ENCODE results near the gene NR4A1.

NR4A1 gene

DNA sequence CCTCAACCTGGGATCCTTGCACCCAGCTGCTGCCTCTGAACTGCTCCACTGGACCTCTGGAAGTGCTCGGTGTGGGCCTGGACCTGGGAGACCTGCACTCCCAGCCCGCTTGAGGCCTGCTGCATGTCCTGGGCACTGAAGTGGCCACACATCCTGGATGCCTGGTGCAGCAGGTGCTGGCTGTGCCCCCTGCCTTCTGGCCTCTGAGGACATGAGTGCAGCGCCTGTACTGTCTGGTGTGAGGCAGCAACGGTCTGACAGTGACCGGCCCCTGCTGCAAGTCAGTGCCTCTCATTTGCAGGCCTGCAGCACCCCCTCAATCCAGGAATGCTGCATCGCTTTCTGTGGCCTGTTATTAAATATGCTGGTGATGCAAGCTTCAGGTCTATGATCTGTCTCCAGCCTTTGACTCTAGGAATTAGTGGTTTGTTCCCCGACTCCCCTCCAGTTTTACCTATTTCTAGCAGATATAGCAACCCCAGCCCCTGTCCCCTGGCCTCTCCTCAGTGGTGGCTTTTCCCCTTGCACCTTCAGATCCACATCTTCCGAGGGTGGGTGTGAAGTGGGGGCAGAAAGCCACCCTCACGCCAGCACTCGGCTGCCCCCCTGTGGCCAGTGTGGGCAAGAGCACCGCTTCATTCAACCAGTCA lies 31.9 kb downstream of the NR4A1 start:
- Mint-ChIP-seq H3K27me3 (peaks cover 10% of the 10 kb centered on the region), H3K27ac (no peak overlapping the region), H3K4me1 (ENCODE audit: low read depth) (peaks cover 4% of the 10 kb centered on the region), H3K36me3 (ENCODE audit: low read depth) (peaks cover 12% of the 10 kb centered on the region), H3K9me3 (no peaks in the 10 kb centered on the region), H3K4me3 (no peak overlapping the region)
- peak; percentile 79 for DNase-seq

GRCh38 chr12:52083638-52083996 lies 32.4 kb downstream of the NR4A1 start:
- H3K4me3 Mint-ChIP-seq, result no peak overlapping the region
- H3K36me3 Mint-ChIP-seq (ENCODE audit: low read depth), result peaks cover 7% of the 10 kb centered on the region
- no peaks in the 10 kb centered on the region for H3K9me3 Mint-ChIP-seq
- DNase-seq, result no peak
- no peak overlapping the region for H3K27ac Mint-ChIP-seq
- peaks cover 15% of the 10 kb centered on the region for H3K27me3 Mint-ChIP-seq
- peaks cover 4% of the 10 kb centered on the region for H3K4me1 Mint-ChIP-seq (ENCODE audit: low read depth)

DNA sequence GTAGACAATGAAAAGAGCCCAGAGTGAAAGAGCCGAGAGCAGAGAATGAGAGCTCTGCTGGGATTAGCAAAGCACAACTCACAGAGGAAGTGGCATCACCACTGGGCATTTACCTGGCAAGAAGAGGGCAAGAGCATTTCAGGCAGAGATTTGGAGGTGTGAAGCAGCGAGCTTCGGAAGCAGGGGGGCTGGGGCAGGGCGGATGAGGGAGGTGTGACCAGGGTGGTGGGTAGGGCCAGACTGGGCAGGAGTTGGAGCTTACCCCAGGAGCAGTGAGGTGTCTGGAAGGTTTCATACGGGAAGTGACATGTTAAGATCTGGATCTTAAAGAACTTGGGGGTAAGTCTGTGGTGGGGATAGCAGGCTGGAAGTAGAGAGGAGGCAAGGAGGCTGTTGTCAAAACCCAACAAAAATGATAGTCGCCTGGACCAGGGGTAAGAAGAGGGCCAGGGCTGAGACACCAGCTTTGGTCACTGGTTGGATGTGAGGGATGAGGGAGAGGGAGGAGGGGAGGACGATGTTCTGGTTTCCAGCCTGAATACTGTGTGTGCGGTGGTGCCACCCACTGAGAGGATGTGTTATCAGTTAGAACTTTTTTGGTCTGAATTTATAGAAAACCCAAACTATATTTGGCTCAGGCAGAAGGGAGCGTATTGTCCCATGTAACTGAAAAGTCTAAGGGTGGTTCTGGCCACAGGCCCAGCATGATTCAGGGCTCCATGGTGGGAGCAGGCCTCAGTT lies 33.4 kb downstream of the NR4A1 start:
- H3K27ac Mint-ChIP-seq, result no peak overlapping the region

DNA sequence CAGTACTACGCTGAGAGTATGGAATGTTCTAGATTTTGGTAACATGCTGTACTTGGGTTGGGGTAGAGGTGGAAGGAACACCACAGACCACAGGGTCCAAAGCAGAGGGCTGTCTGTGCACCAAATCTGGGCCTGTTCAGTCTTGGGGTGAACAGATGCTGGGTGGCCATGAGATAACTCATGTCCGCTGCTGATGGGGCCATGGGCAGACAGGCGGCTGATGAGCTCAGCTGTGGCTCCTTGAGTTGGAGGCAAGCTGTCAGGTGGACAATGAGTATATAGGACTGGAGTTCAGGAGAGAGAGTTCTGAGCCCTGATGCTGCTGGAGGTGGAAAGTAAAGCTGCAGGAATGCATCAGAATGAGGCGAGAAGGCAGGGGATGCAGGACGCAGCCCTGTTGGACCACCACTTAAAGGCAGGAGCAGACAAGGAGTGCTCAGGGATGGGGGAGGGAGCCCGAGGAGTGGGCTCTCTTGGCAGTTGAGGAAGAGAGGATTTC lies 34.5 kb downstream of the NR4A1 start:
- DNase-seq, result peak; percentile 8
- Mint-ChIP-seq H3K4me1 (ENCODE audit: low read depth) (peaks cover 4% of the 10 kb centered on the region), H3K27me3 (peaks cover 34% of the 10 kb centered on the region), H3K4me3 (no peak overlapping the region), H3K9me3 (no peaks in the 10 kb centered on the region), H3K27ac (no peak overlapping the region), H3K36me3 (ENCODE audit: low read depth) (no peaks in the 10 kb centered on the region)

More for the DNA sequence above, 33.4 kb downstream of the NR4A1 start:
- Mint-ChIP-seq H3K9me3 (no peaks in the 10 kb centered on the region), H3K36me3 (ENCODE audit: low read depth) (no peaks in the 10 kb centered on the region), H3K4me1 (ENCODE audit: low read depth) (peaks cover 4% of the 10 kb centered on the region), H3K4me3 (no peak overlapping the region), H3K27me3 (peaks cover 24% of the 10 kb centered on the region)
- no peak for DNase-seq

- Mint-ChIP-seq H3K27me3 (peaks cover 41% of the 10 kb centered on the region), H3K4me3 (no peak overlapping the region), H3K27ac (no peak overlapping the region), H3K9me3 (no peaks in the 10 kb centered on the region), H3K4me1 (ENCODE audit: low read depth) (peaks cover 4% of the 10 kb centered on the region), H3K36me3 (ENCODE audit: low read depth) (no peaks in the 10 kb centered on the region)
- DNase-seq, result no peak
These were observed 35.1 kb downstream of the NR4A1 start for GRCh38 chr12:52086366-52086765.

- Mint-ChIP-seq H3K27ac (no peak overlapping the region), H3K4me1 (ENCODE audit: low read depth) (peaks cover 2% of the 10 kb centered on the region), H3K4me3 (no peak overlapping the region), H3K27me3 (peaks cover 47% of the 10 kb centered on the region), H3K36me3 (ENCODE audit: low read depth) (no peaks in the 10 kb centered on the region), H3K9me3 (no peaks in the 10 kb centered on the region)
- DNase-seq, result peak; percentile 23
These were observed 35.9 kb downstream of the NR4A1 start for GRCh38 chr12:52086944-52087835.

DNA sequence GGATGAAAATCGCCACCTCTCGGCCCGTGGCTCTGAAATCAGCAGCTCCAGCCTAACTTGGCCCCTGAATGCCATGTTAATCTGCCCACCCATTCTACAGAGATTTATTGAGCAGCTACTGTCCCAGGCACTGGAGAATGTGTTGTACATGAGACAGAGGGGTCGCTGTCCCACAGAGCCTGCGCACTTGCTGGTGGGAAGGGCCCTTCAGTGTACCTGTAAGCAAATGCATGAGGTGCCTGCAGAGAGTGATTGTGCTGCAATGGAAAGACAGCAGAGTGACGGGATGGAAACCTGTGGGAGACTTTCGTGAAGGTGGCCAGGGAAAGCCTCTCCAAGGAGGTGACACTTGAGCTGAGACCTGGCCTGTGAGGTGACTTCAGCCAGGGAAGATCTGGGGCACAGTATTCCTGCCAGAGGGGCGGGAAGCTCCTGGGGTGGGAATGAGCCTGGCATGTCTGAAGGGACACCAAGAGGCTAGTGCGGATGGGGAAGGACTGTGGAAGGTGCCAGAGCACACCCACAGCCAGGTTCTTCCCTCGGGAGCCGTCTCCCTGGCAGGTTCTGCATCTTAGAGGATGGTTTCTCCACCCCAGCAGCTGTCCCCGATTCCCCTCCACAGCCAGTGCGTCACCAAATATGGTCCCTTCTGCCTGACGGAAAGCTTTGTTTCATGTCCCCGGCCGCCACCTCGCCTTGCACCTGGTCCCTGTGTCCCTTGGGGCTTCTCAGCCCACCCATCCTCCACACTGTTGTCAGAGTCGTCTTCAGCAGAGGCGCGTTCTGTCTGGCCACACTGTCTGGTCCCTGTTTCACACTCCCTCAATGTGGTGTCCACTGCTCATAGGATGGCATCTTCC lies 36.9 kb downstream of the NR4A1 start:
- H3K4me1 Mint-ChIP-seq (ENCODE audit: low read depth), result peaks cover 2% of the 10 kb centered on the region
- peak; percentile 14 for DNase-seq
- H3K27me3 Mint-ChIP-seq, result peaks cover 52% of the 10 kb centered on the region
- no peaks in the 10 kb centered on the region for H3K9me3 Mint-ChIP-seq
- H3K36me3 Mint-ChIP-seq (ENCODE audit: low read depth), result no peaks in the 10 kb centered on the region
- H3K4me3 Mint-ChIP-seq, result no peak overlapping the region
- H3K27ac Mint-ChIP-seq, result no peak overlapping the region

GRCh38 chr12:52089491-52089890 lies 38.2 kb downstream of the NR4A1 start:
- no peaks in the 10 kb centered on the region for H3K9me3 Mint-ChIP-seq
- H3K27me3 Mint-ChIP-seq, result peaks cover 57% of the 10 kb centered on the region
- no peak for DNase-seq
- H3K27ac Mint-ChIP-seq, result no peak overlapping the region
- H3K36me3 Mint-ChIP-seq (ENCODE audit: low read depth), result no peaks in the 10 kb centered on the region
- H3K4me1 Mint-ChIP-seq (ENCODE audit: low read depth), result no peaks in the 10 kb centered on the region
- H3K4me3 Mint-ChIP-seq, result no peak overlapping the region

DNA sequence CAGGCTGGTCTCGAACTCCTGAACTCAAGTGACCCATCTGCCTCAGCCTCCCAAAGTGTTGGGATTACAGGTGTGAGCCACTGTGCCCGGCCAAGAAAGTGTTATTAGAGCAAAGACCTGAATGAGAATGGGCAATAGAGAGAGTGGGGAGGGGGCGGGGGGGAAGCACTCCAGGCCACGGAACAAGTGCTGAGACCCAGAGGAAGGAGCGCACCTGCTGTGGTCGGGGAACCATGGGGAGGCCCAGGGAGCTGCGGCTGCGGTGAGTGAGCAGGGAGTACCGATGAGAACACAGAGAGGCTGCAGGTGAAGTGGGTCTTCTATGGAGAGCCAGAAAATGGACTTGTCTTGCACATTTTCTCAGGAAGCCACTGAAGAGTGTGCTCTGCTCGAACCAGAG lies 39.0 kb downstream of the NR4A1 start:
- Mint-ChIP-seq H3K4me3 (no peak overlapping the region), H3K9me3 (no peaks in the 10 kb centered on the region), H3K36me3 (ENCODE audit: low read depth) (no peaks in the 10 kb centered on the region), H3K4me1 (ENCODE audit: low read depth) (no peaks in the 10 kb centered on the region), H3K27me3 (peaks cover 57% of the 10 kb centered on the region), H3K27ac (no peak overlapping the region)
- DNase-seq, result peak; percentile 11

DNA sequence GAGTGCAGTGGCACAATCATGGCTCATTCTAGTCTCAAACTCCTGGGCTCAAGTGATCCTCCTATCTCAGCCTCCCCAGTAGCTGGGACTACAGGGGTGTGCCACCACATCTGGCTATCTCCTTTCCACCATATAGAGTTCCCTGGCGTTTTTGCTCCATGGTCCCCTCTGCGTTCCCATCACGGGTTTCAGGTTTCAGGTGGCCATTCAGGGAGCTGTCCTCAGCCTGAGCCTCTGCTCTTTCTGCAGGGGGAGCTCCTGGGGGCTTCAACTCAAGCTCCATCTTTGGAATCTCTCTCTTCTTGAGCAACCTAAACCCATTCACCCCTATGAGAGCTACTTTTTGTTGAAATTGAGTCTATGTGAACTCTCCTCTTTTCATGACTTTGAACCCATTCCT lies 39.8 kb downstream of the NR4A1 start:
- no peaks in the 10 kb centered on the region for H3K9me3 Mint-ChIP-seq
- H3K27ac Mint-ChIP-seq, result no peak overlapping the region
- H3K4me1 Mint-ChIP-seq (ENCODE audit: low read depth), result no peaks in the 10 kb centered on the region
- no peak overlapping the region for H3K4me3 Mint-ChIP-seq
- DNase-seq, result no peak
- H3K36me3 Mint-ChIP-seq (ENCODE audit: low read depth), result no peaks in the 10 kb centered on the region
- peaks cover 57% of the 10 kb centered on the region for H3K27me3 Mint-ChIP-seq

DNA sequence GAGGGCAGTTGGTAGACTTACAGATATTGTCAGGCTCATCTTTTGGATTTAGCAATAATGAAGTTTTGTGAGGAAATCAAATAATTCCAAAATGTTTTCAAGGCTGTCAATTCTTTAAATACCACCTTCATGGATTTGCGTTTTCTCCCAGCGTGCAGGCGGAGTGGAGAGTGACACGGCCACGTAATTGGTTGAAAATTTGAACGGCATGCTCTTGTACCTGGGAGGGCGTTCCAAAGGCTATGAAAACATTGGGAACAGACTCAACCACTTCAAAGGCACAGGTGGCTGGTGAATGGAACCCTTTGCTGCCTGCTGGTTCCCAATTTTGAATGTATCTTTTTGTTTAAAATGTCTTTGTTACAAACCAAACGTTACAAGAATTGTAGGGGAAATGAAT lies 40.6 kb downstream of the NR4A1 start:
- Mint-ChIP-seq H3K9me3 (no peaks in the 10 kb centered on the region), H3K36me3 (ENCODE audit: low read depth) (no peaks in the 10 kb centered on the region), H3K27ac (no peak overlapping the region), H3K4me3 (no peak overlapping the region), H3K27me3 (peaks cover 58% of the 10 kb centered on the region), H3K4me1 (ENCODE audit: low read depth) (no peaks in the 10 kb centered on the region)
- no peak for DNase-seq

DNA sequence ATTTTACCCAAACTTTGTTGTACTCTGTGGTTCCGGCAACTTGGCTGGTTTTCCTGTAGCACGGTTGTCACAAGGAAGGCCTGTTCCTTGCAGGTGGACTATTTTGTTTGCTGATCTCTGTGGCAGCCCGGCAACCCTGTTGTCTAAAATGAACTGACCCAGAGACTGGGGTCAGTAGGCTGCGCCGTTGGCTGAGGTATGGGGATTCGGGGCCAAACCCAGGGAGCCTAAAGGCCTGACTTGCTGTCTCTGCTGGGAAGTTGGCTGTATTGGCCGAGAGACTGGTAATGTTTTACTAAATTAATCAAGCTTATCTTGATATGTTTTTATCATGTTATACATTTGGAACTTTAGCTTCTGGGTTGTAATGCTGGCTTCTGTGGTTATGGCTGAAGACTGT lies 42.1 kb downstream of the NR4A1 start:
- H3K36me3 Mint-ChIP-seq (ENCODE audit: low read depth), result no peaks in the 10 kb centered on the region
- H3K4me3 Mint-ChIP-seq, result no peak overlapping the region
- H3K4me1 Mint-ChIP-seq (ENCODE audit: low read depth), result no peaks in the 10 kb centered on the region
- no peaks in the 10 kb centered on the region for H3K9me3 Mint-ChIP-seq
- no peak overlapping the region for H3K27ac Mint-ChIP-seq
- H3K27me3 Mint-ChIP-seq, result peaks cover 58% of the 10 kb centered on the region
- no peak for DNase-seq

GRCh38 chr12:52096332-52097044 lies 45.2 kb downstream of the NR4A1 start:
- H3K9me3 Mint-ChIP-seq, result no peaks in the 10 kb centered on the region
- H3K4me3 Mint-ChIP-seq, result no peak overlapping the region
- no peaks in the 10 kb centered on the region for H3K36me3 Mint-ChIP-seq (ENCODE audit: low read depth)
- peaks cover 43% of the 10 kb centered on the region for H3K27me3 Mint-ChIP-seq
- no peak for DNase-seq
- no peak overlapping the region for H3K27ac Mint-ChIP-seq
- H3K4me1 Mint-ChIP-seq (ENCODE audit: low read depth), result no peaks in the 10 kb centered on the region
